ENCODE results near the gene MEST.

DNA sequence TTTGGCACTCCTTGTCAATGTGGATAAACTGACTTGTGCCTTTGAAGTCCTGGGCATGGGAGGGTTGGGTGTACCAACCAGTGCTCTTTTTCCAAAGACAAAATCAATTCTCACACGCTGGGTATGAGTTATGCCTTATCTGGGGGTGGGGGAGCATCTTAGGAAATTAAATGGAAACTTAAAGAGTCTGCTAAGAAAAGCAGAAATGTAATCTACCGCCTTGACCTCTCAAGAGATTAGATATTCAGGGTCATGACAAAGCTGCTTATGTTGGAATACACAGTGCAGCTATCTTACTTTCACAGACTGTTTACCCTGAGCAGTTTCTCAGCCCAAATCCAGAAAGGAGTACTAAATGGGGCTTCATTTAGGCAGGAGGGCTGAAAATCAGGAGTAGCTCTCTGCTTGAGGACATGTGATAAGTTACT lies 2.6 kb downstream of the MEST start:
- TF ChIP-seq EZH2 (IDR thresholded peaks at IDR 0.05; ENCODE audit: low read length, missing control alignments), result no peak
- TF ChIP-seq, protein P1, sequence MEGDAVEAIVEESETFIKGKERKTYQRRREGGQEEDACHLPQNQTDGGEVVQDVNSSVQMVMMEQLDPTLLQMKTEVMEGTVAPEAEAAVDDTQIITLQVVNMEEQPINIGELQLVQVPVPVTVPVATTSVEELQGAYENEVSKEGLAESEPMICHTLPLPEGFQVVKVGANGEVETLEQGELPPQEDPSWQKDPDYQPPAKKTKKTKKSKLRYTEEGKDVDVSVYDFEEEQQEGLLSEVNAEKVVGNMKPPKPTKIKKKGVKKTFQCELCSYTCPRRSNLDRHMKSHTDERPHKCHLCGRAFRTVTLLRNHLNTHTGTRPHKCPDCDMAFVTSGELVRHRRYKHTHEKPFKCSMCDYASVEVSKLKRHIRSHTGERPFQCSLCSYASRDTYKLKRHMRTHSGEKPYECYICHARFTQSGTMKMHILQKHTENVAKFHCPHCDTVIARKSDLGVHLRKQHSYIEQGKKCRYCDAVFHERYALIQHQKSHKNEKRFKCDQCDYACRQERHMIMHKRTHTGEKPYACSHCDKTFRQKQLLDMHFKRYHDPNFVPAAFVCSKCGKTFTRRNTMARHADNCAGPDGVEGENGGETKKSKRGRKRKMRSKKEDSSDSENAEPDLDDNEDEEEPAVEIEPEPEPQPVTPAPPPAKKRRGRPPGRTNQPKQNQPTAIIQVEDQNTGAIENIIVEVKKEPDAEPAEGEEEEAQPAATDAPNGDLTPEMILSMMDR (conservative IDR thresholded peaks at IDR 0.05 in 1 of 2, IDR thresholded peaks at IDR 0.05 in 1 of 2; ENCODE audit: low read depth in 1 of 2, low read length in 2 of 2), result no peak
